Right renal cortex interstitium (tissue), 3 donors: ENCODE data around the gene TYRP1. TPM values are rescaled to one million over a fixed set of nuclear protein-coding genes. Genes with fewer than 3 reads are reported as not detected.

Source experiments
- DNase-seq, 3 donors: peaks; one replicate each; pipeline ENCODE4 v3.0.0-alpha.2; 2013; ENCODE audit warnings: low read depth in 3 of 3, low spot score in 2 of 3
- polyA plus RNA-seq, 3 donors: library from polyadenylated mRNA; unstranded; fragments of 120-200 nt; gene quantifications; one replicate each; pipeline ENCODE4 v1.2.1, GENCODE V29; 2013; ENCODE audit not compliant: insufficient read length in 3 of 3

Gene TYRP1
- polyA plus RNA-seq, 3 donors: 1.1 to 2.1 (median 1.2) TPM

DNA sequence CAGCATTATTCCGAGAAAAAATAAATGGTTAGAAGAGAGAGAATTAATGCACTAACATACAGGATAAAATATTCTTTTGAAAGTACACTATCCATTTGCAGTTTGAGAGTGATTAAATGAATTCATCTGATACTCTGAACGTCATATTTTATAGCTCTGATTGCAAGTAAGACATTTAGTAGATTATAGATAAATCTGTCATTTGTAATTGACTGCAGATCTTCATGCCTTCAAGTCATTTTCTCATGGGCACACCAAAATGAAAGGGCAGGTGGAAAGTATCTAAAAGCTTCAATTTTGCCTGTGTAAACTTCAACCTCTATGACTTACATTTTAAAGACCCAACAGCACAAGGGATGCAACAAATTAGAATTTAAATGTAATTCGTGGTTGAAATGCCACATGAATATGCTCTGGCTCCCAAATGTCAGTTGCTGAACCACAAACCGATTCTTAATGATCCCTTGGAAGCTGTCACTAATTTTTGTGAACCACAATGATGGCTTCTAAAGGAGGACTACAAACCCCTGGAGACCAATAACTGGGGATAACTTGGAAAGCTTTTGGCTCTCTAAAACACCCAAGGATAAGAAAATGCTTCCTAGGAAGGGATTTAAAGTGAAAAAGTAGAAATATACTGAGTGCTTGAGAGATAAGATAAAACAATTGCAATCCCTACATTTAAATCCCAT lies 3.9 kb downstream of the TYRP1 start:
- DNase-seq: no peak

DNA sequence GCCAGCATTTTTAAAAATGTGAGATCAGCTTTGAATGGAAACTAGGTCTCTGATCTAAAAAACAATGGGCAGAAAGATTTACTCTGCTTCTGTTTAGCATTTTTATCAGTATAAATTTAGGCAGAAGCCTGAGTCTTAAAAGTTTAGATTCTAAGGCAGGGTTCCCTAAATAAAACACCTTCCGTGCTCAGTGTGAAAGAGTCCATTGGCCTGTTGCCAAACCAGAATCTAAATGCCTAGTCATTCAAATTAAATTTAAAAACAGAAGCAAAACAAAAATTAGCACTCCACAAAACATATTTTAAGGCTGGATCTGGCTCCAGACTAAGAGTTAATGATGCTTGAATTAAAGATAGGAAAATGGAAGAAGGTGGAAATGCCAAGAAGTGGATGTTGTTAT lies 4.5 kb downstream of the TYRP1 start:
- DNase-seq: no peak

DNA sequence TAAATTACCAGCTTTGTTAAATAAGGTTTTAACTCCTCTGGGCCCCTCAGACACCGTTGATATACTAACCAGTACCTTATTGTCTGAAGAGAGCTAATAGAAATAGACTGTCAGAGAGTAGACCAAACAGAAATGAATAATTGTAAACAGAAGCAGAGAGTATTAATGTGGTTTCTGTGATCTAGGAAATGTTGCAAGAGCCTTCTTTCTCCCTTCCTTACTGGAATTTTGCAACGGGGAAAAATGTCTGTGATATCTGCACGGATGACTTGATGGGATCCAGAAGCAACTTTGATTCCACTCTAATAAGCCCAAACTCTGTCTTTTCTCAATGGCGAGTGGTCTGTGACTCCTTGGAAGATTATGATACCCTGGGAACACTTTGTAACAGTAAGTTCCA lies 5.1 kb downstream of the TYRP1 start:
- no peak for DNase-seq

DNA sequence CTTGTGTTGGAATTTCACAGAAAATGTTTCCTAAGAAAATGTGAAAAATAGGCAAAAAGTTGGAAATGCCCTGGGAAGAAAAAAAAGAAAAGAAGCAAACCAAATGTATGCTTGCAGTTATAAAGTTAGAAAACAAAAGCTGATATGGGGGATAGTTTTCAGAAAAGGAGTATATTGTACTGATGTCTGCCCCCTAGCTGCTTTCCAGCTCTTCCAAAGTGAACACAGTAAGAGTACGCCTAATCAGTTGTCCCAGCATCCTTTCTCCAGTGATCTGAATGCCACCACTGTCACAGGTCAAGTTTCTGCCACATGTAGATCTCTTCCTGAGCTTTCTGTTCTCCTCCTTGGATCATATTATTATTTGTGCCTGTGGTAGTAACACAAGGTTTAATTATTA lies 5.8 kb downstream of the TYRP1 start:
- DNase-seq: no peak

DNA sequence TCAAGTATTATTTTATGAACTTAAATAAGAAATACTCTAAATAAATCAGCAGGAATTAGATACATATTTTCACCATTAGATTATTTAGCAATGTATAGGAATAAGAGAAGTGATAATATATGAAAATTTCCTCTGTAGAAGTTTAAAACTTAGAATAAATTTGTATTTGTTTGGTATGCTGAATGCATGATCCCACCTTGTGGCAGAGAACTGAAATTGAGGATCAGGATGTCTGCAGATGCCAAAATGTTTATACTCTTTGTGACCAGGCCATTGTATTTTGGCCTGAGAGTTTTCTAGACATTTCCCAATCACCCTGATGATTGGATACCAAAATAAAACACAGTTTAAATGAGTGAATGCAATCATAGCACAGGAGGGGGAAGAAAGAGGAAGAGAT lies 6.3 kb downstream of the TYRP1 start:
- DNase-seq: no peak

DNA sequence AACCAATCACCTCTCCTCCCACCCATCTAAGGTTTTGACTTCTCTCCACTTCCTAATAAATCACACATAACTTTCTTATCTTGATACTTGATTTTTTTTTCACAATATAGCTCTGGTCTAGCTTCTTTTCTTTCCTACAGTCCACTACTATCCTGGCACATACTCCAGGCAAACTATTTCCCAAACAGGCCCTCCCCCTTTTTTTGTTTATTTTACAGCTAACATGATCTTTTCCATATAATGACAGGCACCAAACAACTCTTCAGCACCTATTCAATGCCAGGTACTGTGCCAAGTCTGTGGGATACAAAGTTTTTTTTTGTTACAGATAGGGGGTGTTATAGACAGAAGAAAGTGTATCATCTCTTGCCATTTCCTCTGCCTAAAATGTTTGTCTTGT lies 7.9 kb downstream of the TYRP1 start:
- no peak for DNase-seq

DNA sequence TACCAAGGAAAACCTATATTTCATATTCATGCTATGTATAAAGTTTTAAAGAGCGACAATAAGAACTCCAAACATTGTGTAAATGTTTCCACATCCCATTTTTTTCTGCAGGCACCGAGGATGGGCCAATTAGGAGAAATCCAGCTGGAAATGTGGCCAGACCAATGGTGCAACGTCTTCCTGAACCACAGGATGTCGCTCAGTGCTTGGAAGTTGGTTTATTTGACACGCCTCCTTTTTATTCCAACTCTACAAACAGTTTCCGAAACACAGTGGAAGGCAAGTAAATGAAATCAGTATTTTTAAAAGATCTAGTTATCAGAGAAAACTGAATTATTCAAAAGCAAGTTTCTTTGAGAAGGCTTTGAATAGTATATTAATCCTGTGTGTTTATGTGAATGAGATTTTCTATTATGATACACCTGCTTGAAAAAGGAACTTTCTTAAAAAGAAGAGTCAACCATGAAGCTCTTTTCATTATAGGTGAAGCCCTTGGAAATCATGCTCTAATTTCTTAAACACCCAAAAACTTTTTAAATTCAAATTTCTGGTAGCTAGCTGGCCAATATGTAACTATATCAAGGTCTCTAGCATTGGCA lies 9.1 kb downstream of the TYRP1 start:
- DNase-seq: peak in 2 of 3 donors; percentile 25 to 30

DNA sequence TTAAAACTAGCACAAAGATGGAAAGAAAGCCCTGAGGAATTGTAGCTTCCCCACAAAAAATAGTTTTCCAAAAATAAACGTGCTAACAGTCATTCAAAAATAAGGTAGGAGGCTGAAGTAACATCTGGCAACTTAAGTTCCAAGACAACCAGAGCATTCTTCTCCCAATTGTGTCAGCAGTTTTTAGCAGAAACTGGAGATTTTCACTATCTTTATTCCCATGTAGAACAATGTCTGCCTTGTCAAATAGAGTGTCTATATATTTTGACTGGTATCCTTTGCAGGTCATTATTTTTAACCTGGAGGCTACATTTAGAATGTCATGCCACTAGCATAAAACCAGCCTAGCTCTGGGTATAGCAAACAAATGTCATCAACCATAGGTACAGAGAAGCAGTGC lies 10.8 kb downstream of the TYRP1 start:
- DNase-seq: no peak

DNA sequence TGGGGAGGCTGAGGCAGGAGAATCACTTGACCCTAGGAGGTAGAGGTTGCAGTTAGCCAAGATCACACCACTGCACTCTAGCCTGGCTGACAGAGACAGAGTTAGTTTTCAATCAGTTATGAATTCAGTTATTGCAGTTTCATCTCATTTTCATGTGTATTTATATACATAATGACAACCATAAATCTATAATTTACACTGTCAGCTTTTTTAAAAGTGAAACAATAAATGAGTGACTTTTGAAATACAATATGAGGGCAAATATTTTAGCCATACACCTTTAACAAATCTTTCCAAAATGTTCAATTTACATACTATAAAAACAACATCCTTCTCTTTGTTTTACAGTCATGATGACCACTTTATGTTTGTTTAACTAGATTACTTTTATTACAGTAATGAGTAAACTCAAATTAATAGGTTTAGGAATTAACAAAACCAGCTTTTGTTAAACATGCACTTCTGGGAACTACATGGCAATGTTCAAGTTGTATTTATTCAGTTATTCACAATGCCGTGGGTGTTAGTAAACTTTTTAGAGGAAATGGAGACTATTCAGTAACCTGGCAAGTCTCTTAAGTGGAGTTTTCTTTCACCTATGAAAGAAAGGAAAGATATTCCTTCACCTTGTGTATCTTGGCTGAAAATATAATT lies 12.7 kb downstream of the TYRP1 start:
- DNase-seq: no peak

DNA sequence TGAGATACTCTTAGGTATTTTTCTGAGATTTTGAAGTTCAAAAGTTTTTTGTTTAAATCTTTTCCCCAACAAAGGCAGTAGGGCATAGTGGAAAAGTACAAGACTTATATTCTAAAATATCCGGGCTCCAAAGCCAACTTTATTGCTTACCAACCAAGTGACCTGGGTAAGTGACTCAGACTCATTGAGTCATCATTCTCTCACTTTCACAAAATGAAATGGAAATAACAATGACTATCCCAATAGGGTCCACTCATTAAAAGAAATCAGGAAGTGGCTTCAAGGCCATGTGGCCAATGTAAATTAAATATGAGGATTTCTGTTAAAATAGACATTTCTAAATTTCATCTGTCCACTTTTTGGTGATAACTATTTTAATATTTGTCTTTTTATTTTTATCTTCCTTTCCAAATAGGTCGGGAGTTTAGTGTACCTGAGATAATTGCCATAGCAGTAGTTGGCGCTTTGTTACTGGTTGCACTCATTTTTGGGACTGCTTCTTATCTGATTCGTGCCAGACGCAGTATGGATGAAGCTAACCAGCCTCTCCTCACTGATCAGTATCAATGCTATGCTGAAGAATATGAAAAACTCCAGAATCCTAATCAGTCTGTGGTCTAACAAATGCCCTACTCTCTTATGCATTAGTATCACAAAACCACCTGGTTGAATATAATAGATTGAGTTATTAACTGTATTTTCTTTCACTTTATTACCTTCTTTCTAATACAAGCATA lies 15.5 kb downstream of the TYRP1 start:
- no peak for DNase-seq

DNA sequence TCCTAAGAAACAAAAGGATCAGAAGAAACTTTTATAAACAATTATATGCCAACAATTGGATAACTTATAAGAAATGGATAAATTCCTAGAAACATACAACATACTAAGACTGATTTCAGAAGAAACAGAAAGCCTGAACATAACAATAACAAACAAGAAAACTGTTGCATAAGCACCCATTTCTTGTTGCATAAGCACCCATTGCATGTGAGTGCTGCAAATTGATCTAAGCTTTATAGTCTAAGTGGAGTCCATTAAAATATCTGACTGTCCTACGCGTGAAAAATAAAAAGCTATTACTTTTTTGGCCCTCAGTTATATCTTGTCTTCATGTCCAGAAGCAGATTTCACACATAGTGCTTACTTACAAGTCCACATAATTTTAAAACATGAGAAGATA lies 19.3 kb downstream of the TYRP1 start:
- no peak for DNase-seq

DNA sequence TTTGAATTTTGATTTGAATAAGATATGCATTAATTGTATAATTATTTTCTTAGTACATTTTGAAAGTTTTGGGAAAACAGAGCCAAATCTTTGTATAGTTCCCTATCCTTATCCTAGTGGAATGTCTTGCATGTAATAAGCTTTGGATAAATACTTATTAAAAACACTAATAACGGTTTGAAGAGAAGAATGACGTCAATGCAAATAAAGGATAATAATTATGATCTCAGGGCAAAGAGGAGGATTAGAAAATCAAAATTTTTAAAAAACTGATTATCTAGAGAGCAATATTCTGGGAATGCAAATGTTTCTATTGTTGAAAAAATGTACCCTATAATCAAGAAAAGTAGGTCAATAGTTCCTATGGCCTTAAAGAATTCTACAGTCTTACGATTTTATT lies 22.1 kb downstream of the TYRP1 start:
- DNase-seq: no peak

DNA sequence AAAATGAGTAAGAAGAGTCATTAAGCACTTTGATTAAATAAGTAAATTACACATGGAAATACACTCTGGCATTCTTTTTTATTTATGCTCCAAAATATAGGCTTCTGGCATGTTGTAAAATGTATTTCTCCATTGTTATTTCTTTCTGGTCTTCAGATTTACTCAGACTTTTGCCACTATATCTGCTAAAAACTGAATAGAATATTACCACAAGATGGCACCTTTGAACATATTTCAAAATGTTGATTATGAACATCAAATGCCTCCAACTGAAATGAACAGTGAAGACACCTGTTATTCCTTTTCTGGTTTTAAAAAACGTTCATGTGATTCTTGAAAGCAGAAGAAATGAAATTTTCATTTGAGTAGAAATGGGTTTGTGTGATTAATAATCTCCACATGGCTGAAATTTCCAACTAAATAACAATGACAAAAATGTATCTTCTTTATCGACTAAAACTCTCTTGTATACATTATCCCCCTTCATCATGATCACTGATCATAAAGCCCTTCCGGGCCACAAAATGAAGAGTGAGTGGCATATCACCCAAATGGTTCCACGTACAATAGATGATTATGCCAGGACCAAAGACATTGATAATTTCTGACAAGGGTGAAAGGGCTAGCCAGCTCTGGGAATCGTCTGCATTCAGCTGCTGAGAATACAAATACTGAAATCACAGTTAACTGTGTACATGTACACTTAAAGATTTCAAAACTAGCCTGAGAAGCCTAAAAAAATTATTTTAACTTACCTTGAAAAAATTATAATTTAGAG lies 23.8 kb downstream of the TYRP1 start:
- no peak for DNase-seq

DNA sequence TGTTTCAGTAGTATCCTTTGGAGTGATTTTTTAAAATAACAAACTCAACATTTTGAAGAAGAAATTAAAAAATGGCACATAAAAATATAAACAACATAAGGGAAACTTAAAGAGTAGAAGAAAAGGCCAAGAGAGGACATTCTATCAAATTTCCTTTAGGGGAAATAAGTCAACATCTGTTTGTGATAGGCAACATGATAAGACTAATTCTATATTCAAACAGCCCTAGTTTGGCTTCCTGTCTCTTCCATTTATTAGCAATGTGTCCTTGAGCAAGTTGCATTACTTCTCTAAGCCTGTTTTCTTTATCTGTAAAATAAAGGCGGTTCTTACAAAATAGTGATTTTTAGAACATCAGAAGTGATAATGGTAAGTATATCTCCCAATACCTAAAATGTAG lies 24.7 kb downstream of the TYRP1 start:
- no peak for DNase-seq

DNA sequence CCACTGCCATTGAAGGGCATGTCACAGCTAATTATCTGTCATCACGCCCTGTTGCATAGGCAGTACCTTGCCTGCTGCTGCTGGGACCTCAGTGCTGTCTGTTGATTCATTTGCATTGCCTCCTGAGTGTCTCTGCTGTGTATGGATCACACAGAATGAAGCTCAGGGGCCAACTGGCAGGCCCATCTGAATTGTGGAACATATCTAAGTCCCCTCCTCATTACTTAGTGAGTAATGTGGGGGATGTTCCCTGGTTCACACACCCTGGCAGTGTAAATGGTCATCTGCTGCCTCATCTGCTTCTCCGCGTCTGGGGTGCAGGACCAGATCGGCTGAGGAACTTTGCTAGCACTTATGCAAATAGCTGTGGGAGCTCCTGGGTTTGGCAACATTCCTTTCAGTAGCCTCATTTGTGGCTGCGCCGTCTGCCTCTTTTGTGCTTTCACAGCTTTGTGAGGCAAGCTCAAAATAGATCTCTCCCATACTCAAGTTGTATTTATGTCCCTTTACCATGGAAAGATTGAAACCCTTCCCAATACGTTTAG lies 25.4 kb downstream of the TYRP1 start:
- DNase-seq: no peak

DNA sequence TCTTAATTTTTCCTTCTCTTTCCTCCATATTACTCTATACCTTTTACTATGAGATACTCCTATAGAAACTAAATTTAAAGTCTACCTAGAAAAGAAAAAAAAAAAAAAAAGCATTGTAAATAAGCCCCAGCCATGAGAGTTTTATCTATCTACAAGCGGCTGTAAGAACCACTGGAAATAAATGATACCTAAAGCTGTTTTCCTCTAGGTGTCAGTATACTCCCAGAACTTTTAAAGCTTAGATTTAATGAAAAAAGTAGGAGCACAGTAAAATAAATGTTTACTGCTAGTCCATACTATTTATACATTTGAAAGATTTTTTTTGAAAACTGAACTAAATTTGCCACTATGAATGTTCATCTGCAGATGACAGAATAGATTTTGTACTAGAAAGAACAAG lies 26.2 kb downstream of the TYRP1 start:
- DNase-seq: no peak

DNA sequence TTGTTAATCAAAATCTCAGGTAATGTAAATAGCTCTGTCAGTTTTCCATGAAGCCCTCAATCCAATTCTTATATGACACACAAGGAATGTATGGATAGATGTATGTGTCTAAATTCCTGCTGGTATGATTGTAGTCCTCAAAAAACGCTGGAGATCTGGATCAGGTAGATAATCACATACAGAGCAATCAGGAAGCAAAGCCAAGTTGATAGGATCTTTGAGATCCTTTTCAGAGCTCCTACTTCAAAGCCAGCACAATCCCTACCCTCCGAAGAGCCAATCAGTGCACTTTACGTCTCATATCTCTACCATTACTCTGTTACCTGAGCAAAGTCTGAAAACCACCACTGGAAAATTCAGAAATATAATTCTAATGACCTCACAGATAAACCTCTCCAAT lies 27.4 kb downstream of the TYRP1 start:
- DNase-seq: no peak

DNA sequence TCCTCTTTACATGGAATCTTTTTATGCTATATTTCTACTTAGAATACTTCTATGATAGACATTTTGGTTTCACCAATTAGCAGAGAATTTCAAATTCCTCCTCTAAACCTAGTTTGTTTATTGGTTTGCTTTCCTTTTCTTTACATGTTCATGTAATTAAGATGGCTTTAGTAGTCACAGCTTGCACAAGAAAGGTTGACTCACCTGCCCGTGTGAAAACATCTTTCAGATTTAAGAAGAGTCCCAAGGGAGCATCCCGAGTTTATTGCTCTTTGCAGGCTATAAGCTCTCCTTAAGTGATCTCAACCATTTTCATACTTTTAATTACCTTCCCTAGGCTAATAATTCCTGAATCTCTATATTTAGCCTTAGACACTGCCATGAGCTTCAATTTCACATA lies 28.9 kb downstream of the TYRP1 start:
- no peak for DNase-seq

DNA sequence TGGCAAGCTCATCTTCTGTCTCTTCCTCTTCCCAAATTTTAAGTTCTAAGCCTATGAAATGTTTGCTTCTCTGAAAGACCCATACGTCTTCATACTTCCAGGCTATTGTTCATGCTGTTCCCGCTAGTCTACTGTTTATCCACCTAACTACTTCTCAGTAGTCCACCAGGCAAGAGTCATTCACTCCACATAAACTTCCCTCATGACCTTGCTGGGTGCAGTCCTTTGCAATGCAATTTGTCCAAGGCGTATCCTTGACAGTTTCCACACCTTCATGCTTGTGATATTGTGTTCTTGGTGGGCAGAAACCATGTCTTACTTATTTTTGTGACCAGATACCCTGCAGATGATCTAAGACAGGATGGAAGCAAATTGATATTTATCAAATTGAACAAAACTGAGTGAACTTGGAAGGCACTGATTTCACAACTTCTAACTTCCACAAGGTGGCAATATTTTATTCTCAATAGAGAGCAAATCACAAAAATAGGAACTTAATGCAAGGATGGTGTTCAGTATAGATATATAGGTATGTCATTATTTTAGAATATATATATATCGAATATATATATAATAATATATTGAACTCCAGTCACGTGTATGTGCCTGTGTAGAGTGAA lies 30.3 kb downstream of the TYRP1 start:
- DNase-seq: no peak

DNA sequence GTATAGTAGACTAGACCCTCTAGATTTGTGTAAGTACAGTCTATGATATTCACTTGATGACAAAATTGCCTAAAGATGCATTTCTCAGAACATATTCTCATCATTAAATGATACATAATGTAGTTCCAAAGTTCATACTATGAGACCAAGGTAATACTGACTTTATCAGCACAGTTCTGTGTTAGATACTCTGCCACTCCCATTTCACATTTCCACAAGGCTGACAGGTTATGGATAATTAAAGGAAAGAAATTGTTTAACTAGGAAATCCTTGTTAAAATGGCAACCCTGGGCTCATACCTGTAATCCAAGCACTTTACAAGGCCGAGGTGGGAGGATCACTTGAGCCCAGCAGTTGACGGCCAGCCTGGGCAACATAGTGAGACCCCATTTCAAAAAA lies 33.6 kb downstream of the TYRP1 start:
- no peak for DNase-seq
